Neural cell (in vitro differentiated cells): ENCODE data around the gene NUP210L. TPM values are rescaled to one million over a fixed set of nuclear protein-coding genes. Genes with fewer than 3 reads are reported as not detected.

Experiments
- H2AFZ ChIP-seq: fragments of 200-600, 300-800 bp; sonication (generic), shearing (Covaris generic); 2 replicates; pipeline ENCODE4 v1.6.0; 2014; ENCODE audit warnings: low read depth, mild to moderate bottlenecking, antibody characterized with exemption, low read length, moderate library complexity
- H3F3A ChIP-seq: fragments of 200-600 bp; shearing (Covaris generic); 2 replicates; pipeline ENCODE4 v1.6.1; 2016; ENCODE audit warnings: mild to moderate bottlenecking, moderate library complexity, mixed read lengths, antibody characterized with exemption, low read length; ENCODE audit not compliant: insufficient read depth, poor library complexity, severe bottlenecking
- H3K27ac ChIP-seq: fragments of 200-600, 300-800 bp; sonication (generic), shearing (Covaris generic); 2 replicates; pipeline ENCODE4 v1.5.1; 2014; ENCODE audit warnings: mild to moderate bottlenecking, low read length, moderate library complexity
- H3K27me3 ChIP-seq: fragments of 300-800, 200-600 bp; sonication (generic), shearing (Covaris generic); 2 replicates; pipeline ENCODE4 v1.6.0; 2014; ENCODE audit warnings: mild to moderate bottlenecking, low read depth, low read length, moderate library complexity; ENCODE audit not compliant: insufficient read depth
- H3K36me3 ChIP-seq: fragments of 300-800, 200-600 bp; sonication (generic), shearing (Covaris generic); 2 replicates; pipeline ENCODE4 v1.5.1; 2014; ENCODE audit warnings: mild to moderate bottlenecking, antibody characterized with exemption, low read length, moderate library complexity; ENCODE audit not compliant: insufficient read depth
- H3K4me2 ChIP-seq: fragments of 300-800, 200-600 bp; sonication (generic), shearing (Covaris generic); 2 replicates; pipeline ENCODE4 v1.6.0; 2014; ENCODE audit warnings: mild to moderate bottlenecking, low read length
- H3K4me3 ChIP-seq: fragments of 300-800, 200-600 bp; sonication (generic), shearing (Covaris generic); 2 replicates; pipeline ENCODE4 v1.5.1; 2014; ENCODE audit warnings: mild to moderate bottlenecking, low read length, moderate library complexity
- H3K79me2 ChIP-seq: fragments of 200-600 bp; shearing (Covaris generic); replicated peaks from 2 replicates; pipeline ENCODE4 v1.6.0; 2014; ENCODE audit warnings: mild to moderate bottlenecking, low read length, moderate library complexity; ENCODE audit not compliant: insufficient read depth
- H3K9ac ChIP-seq: fragments of 300-800, 200-600 bp; sonication (generic), shearing (Covaris generic); 2 replicates; pipeline ENCODE4 v1.6.1; 2016; ENCODE audit warnings: mild to moderate bottlenecking, low read length, mixed read lengths
- H3K9me2 ChIP-seq: fragments of 200-600 bp; shearing (Covaris generic); 2 replicates; pipeline ENCODE4 v1.6.1; 2016; ENCODE audit warnings: mild to moderate bottlenecking, low read length, mixed read lengths; ENCODE audit not compliant: insufficient read depth
- H3K9me3 ChIP-seq: fragments of 200-600, 300-800 bp; sonication (generic), shearing (Covaris generic); 2 replicates; pipeline ENCODE4 v1.6.1; 2016; ENCODE audit warnings: mild to moderate bottlenecking, mixed run types, low read length, moderate library complexity, mixed read lengths
- H4K20me1 ChIP-seq: fragments of 200-600 bp; shearing (Covaris generic); 2 replicates; pipeline ENCODE4 v1.6.1; 2016; ENCODE audit warnings: mild to moderate bottlenecking, mixed run types; ENCODE audit not compliant: insufficient read depth
- CTCF ChIP-seq: fragments of 450-650 bp; IDR thresholded peaks from 2 replicates; pipeline ENCODE4 v1.5.1; 2014; ENCODE audit warnings: antibody characterized with exemption, mild to moderate bottlenecking, moderate library complexity; ENCODE audit not compliant: poor library complexity, severe bottlenecking
- EP300 ChIP-seq: fragments of 450-650 bp; conservative IDR thresholded peaks from 2 replicates; pipeline ENCODE4 v1.6.1; 2014; ENCODE audit warnings: antibody characterized with exemption, mild to moderate bottlenecking, moderate library complexity; ENCODE audit not compliant: poor library complexity, severe bottlenecking
- EZH2 ChIP-seq: fragments of 200-600, 300-800 bp; shearing (Covaris generic), sonication (generic); IDR thresholded peaks from 2 replicates; pipeline ENCODE4 v1.6.1; 2014; ENCODE audit warnings: antibody characterized with exemption, low read length, borderline replicate concordance, mild to moderate bottlenecking; ENCODE audit not compliant: insufficient read depth, poor library complexity, severe bottlenecking
- MXI1 ChIP-seq: fragments of 450-650 bp; conservative IDR thresholded peaks from 2 replicates; pipeline ENCODE4 v1.6.1; 2014; ENCODE audit warnings: antibody characterized with exemption, mild to moderate bottlenecking; ENCODE audit not compliant: poor library complexity, severe bottlenecking
- POLR2AphosphoS5 ChIP-seq: IDR thresholded peaks from 2 replicates; pipeline ENCODE4 v1.6.1; 2012
- RAD21 ChIP-seq: fragments of 450-650 bp; conservative IDR thresholded peaks from 2 replicates; pipeline ENCODE4 v1.6.1; 2014; ENCODE audit warnings: antibody characterized with exemption, mild to moderate bottlenecking, moderate library complexity
- REST ChIP-seq: IDR thresholded peaks from 2 replicates; pipeline ENCODE4 v1.6.1; 2012; ENCODE audit warnings: borderline replicate concordance
- SMC3 ChIP-seq: fragments of 450-650 bp; conservative IDR thresholded peaks from 2 replicates; pipeline ENCODE4 v1.6.1; 2014; ENCODE audit warnings: antibody characterized with exemption, mild to moderate bottlenecking, moderate library complexity; ENCODE audit not compliant: poor library complexity
- TAF1 ChIP-seq: IDR thresholded peaks from 2 replicates; pipeline ENCODE4 v1.6.1; 2012; ENCODE audit warnings: low read depth
- polyA plus RNA-seq: library from polyadenylated mRNA; depleted of rRNA; stranded (reverse); fragments of >200 nt; gene quantifications from 2 replicates; pipeline ENCODE4 v1.2.3, GENCODE V29; 2014

NUP210L gene
- polyA plus RNA-seq, 1 donor from 2014 or later, result 0.09 TPM

GRCh38 chr1:153961421-153961820 is 193.5 kb downstream of the NUP210L start:
- no peaks in the 10 kb centered on the region for H3K27me3 ChIP-seq
- no peak overlapping the region for H2AFZ ChIP-seq
- no peaks in the 10 kb centered on the region for H3K9me3 ChIP-seq
- H3K79me2 ChIP-seq, result peaks cover 41% of the 10 kb centered on the region
- peak overlapping the region; percentile 88 for H3K4me2 ChIP-seq
- H3K9me2 ChIP-seq, result no peaks in the 10 kb centered on the region
- no peak overlapping the region for H3K9ac ChIP-seq
- H4K20me1 ChIP-seq, result no peaks in the 10 kb centered on the region
- H3K27ac ChIP-seq, result no peak overlapping the region
- no peaks in the 10 kb centered on the region for H3K36me3 ChIP-seq
- H3K4me3 ChIP-seq, result peak overlapping the region; percentile 90
- TF ChIP-seq EZH2, result no peak
- H3F3A ChIP-seq, result no peaks in the 10 kb centered on the region

GRCh38 chr1:153960206-153960605 is 194.7 kb downstream of the NUP210L start:
- no peak overlapping the region for H3K4me2 ChIP-seq
- no peak overlapping the region for H2AFZ ChIP-seq
- H3K79me2 ChIP-seq, result peaks cover 51% of the 10 kb centered on the region
- no peaks in the 10 kb centered on the region for H3F3A ChIP-seq
- no peak for TF ChIP-seq EZH2
- H3K4me3 ChIP-seq, result no peak overlapping the region
- H3K27me3 ChIP-seq, result no peaks in the 10 kb centered on the region
- no peak overlapping the region for H3K9ac ChIP-seq
- H3K27ac ChIP-seq, result no peak overlapping the region
- H3K9me3 ChIP-seq, result no peaks in the 10 kb centered on the region
- no peaks in the 10 kb centered on the region for H4K20me1 ChIP-seq
- H3K36me3 ChIP-seq, result no peaks in the 10 kb centered on the region
- no peaks in the 10 kb centered on the region for H3K9me2 ChIP-seq

GRCh38 chr1:153959454-153959853 is 195.4 kb downstream of the NUP210L start:
- no peak overlapping the region for H2AFZ ChIP-seq
- H3K27me3 ChIP-seq, result no peaks in the 10 kb centered on the region
- no peaks in the 10 kb centered on the region for H3K9me2 ChIP-seq
- TF ChIP-seq MXI1 (no peak), CTCF (no peak), REST (no peak), POLR2AphosphoS5 (no peak), RAD21 (no peak), SMC3 (no peak), EZH2 (no peak), EP300 (no peak), TAF1 (no peak)
- H3F3A ChIP-seq, result no peaks in the 10 kb centered on the region
- no peaks in the 10 kb centered on the region for H3K36me3 ChIP-seq
- no peak overlapping the region for H3K9ac ChIP-seq
- no peak overlapping the region for H3K4me2 ChIP-seq
- H3K9me3 ChIP-seq, result no peaks in the 10 kb centered on the region
- H3K4me3 ChIP-seq, result no peak overlapping the region
- no peak overlapping the region for H3K27ac ChIP-seq
- H4K20me1 ChIP-seq, result no peaks in the 10 kb centered on the region
- peaks cover 48% of the 10 kb centered on the region for H3K79me2 ChIP-seq
